ENCODE data around the gene PLXNA2.

The PLXNA2 gene

DNA sequence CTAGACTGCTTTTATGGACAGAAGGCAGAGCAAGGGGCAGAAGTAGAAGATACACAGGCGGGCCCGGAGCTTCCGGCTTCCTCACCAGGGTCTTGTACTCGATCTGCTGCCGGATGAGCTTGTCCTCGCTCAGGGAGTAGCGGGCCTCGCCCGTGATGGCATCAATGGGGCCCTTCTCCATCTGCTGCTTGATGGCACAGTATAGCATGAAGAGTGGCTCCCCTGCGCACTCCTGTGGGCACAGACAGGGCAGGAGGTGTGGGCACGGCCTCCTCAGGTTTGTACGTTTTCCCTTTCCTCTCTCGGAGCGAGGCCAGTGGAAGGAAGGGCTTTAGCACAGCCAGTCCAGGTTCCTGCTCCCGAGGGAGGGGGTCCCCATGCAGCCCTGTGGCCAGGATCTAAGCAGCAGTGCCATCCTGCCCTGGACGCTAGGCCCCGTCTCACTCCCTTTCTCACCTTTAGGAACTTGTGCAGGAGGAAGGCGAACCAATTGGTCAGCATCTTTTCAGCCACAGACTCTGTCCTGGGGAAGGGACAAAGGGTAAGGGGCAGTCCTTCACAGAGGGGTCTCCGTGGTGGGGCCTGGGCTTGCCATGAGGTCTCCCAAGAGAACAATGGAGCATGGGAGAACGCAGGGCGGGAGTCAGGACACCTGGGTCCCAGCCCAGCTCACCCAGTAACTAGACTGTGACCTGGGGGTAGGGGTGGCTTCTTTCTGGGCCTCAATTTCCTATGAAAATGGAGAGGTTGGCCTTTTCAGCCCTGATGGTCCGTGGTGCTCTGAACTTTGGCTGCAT lies 204.4 kb downstream of the PLXNA2 start:
- H3K4me3 ChIP-seq (ENCODE audit: low read length), result no peak overlapping the region
- no peak overlapping the region for H3K9ac ChIP-seq (ENCODE audit: low read length)
- H3K36me3 ChIP-seq (ENCODE audit: control insufficient read depth, insufficient read depth, low read length), result peaks cover 12% of the 10 kb centered on the region

DNA sequence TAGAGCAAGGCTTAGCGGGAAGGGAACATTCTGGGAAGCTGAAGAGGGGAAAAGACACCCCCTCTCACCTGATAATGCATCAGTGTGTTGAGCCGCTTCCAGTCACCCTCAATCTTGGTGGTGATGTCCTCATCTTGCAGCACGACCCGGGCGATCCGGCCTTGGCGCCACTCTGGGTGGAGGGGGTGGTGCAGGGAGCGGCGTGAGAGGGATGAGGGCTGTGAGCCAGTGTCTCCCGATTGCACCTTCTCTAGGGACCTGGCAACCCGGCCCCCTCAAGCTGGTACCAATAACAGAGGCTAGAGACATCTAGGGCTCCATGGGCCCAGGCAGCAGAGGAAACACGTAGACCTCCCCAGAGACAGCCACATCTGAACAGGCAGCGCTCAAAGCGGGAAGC lies 205.9 kb downstream of the PLXNA2 start:
- Histone ChIP-seq H3K27ac (ENCODE audit: low read depth, low read length) (no peak overlapping the region), H3K4me1 (ENCODE audit: control insufficient read depth, insufficient read depth, low read length) (no peaks in the 10 kb centered on the region), H3K27me3 (ENCODE audit: control insufficient read depth, insufficient read depth, low read length) (no peaks in the 10 kb centered on the region), H3K36me3 (ENCODE audit: control insufficient read depth, insufficient read depth, low read length) (no peaks in the 10 kb centered on the region), H3K4me3 (ENCODE audit: low read length) (no peak overlapping the region), H3K9ac (ENCODE audit: low read length) (no peak overlapping the region)

More for the DNA sequence above, 204.4 kb downstream of the PLXNA2 start:
- Histone ChIP-seq H3K4me1 (ENCODE audit: control insufficient read depth, insufficient read depth, low read length) (no peaks in the 10 kb centered on the region), H3K27ac (ENCODE audit: low read depth, low read length) (no peak overlapping the region), H3K27me3 (ENCODE audit: control insufficient read depth, insufficient read depth, low read length) (no peaks in the 10 kb centered on the region)

DNA sequence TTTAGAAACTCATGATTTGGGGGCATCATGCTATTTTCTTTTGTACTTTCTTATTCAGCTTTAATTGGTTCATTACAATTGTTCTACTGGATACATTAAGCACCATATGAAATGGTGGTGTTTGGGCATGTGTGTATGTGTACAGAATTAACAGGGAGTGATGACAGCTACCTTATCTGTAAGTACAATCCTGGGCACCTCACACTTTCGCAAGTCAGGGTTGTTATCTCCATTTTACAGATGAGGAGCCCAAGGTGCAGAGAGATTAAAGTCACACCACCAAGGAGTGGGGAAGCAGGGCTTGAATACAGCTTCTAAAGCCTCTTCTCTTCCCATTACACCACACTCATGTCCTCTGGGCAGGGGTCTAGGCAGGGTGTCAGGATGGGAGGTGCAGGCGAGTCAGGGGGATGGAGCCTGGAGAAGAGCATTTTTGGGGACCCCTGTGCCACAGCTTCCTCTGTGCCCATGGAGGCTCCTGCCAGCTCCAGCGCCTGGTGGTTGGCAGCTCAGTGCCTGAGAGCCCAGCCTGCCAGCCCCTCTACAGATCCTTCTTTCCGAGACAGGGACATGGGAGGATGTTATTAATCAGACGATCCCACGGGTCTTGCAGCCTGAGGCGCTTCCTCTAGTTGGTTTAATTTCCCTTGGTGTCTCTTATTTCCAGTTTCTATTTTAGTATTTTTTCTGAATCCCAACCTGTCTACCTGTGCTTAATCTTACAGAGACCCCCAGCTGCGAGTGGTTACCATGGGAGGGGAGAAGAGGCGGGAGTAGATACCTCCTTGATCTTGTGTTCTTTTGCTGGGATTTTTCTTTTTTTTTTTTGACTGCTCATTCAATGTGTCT lies 207.0 kb downstream of the PLXNA2 start:
- Histone ChIP-seq H3K36me3 (ENCODE audit: control insufficient read depth, insufficient read depth, low read length) (no peaks in the 10 kb centered on the region), H3K4me3 (ENCODE audit: low read length) (no peak overlapping the region), H3K27ac (ENCODE audit: low read depth, low read length) (no peak overlapping the region), H3K27me3 (ENCODE audit: control insufficient read depth, insufficient read depth, low read length) (no peaks in the 10 kb centered on the region), H3K9ac (ENCODE audit: low read length) (no peak overlapping the region), H3K4me1 (ENCODE audit: control insufficient read depth, insufficient read depth, low read length) (no peaks in the 10 kb centered on the region)

DNA sequence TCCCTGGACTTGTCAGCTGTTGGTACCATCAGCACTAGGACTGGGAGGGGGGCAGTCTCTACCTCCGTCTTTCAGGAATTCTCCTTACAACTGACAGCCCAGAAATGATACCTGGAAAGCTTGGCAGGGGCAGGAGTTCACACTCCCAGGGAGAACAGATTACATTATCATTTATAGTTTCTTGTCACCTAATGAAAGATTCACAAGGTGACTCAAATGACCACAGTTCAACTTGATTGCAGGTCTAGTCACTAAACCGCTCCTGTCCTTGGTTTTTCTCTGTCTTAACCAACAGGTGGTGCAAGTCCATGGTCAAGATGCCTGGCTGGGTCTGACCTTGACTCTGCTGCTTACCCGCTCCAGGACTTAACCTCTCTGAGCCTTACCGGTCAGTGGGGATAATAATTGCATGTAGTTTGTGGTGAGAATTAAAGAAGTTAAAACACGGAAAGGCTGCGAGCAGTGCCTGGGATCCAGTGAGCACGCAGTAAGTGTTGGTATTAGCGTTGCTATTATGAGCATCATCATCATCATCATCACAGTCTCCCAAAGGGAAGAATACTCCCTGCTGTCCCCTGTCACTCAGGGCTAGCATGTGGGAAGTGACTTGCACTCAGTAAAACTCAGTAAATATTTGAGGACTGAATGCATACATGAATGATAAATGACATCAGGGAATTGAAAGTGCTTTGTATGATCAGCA lies 207.9 kb downstream of the PLXNA2 start:
- H3K4me1 ChIP-seq (ENCODE audit: control insufficient read depth, insufficient read depth, low read length), result peaks cover 2% of the 10 kb centered on the region
- H3K4me3 ChIP-seq (ENCODE audit: low read length), result no peak overlapping the region
- no peak overlapping the region for H3K9ac ChIP-seq (ENCODE audit: low read length)
- H3K36me3 ChIP-seq (ENCODE audit: control insufficient read depth, insufficient read depth, low read length), result no peaks in the 10 kb centered on the region
- H3K27me3 ChIP-seq (ENCODE audit: control insufficient read depth, insufficient read depth, low read length), result no peaks in the 10 kb centered on the region
- H3K27ac ChIP-seq (ENCODE audit: low read depth, low read length), result no peak overlapping the region

DNA sequence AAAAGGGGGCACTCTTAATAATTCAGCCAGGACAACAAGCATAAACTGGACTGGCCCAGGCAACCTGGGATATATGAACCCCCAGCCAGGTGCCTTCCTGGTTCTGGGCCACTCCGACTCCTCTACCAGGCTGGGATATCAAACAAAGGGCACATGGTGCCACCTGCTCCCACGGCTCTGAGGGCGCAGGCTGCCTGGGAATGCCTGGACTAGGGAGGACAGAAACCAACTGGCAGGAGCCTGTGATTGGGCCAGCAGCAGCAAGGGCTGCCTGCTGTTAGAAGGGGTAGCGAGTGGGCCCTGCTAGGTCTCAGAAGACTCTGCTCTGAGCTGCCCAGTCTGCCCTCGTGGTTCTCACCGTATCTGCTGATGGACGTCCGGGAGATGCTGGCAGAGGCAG lies 210.0 kb downstream of the PLXNA2 start:
- H3K4me1 ChIP-seq (ENCODE audit: control insufficient read depth, insufficient read depth, low read length), result peaks cover 20% of the 10 kb centered on the region
- no peak overlapping the region for H3K9ac ChIP-seq (ENCODE audit: low read length)
- H3K4me3 ChIP-seq (ENCODE audit: low read length), result no peak overlapping the region
- no peaks in the 10 kb centered on the region for H3K27me3 ChIP-seq (ENCODE audit: control insufficient read depth, insufficient read depth, low read length)
- no peak overlapping the region for H3K27ac ChIP-seq (ENCODE audit: low read depth, low read length)
- no peaks in the 10 kb centered on the region for H3K36me3 ChIP-seq (ENCODE audit: control insufficient read depth, insufficient read depth, low read length)

DNA sequence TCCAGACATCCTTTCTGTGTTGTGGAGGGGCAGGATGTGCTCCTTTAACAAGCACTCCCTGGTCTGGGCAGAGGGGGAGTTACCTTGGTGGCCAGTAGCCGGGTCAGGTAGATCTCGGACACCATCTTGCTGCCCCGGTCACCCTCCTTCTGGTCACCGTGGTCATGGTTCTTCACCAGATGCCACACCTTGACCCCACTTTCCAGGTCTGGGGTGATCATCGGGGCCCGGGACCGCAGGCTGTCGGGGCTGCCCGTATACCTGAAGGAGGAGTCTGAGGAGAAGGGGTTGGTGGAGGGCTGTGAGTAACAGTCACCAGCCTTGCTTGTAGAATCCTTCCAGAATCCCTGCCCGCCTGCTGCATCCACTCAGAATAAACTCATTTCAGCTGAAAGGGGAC lies 210.9 kb downstream of the PLXNA2 start:
- no peaks in the 10 kb centered on the region for H3K27me3 ChIP-seq (ENCODE audit: control insufficient read depth, insufficient read depth, low read length)
- no peak overlapping the region for H3K9ac ChIP-seq (ENCODE audit: low read length)
- no peaks in the 10 kb centered on the region for H3K36me3 ChIP-seq (ENCODE audit: control insufficient read depth, insufficient read depth, low read length)
- H3K4me1 ChIP-seq (ENCODE audit: control insufficient read depth, insufficient read depth, low read length), result peaks cover 22% of the 10 kb centered on the region
- H3K4me3 ChIP-seq (ENCODE audit: low read length), result no peak overlapping the region
- no peak overlapping the region for H3K27ac ChIP-seq (ENCODE audit: low read depth, low read length)

DNA sequence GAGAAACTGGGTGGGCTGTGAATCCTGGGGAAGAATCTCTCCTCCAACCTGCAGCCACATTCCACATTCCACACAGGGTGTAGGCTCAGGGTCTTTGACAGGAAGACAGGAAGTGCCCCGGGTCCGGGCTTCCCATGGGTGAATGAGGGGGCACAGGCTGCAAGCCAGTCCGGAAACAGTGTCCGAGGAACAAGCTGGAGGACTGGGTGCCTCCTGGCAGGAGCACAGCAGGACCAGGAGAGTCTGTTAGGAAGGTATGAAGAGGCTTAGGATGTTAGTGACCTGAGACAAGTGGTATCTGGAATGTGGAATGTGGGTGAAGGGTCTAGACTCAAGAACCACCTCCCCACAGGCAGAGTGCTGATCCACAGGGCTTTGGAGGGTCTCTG lies 212.3 kb downstream of the PLXNA2 start:
- Histone ChIP-seq H3K27ac (ENCODE audit: low read depth, low read length) (no peak overlapping the region), H3K4me3 (ENCODE audit: low read length) (no peak overlapping the region), H3K27me3 (ENCODE audit: control insufficient read depth, insufficient read depth, low read length) (no peaks in the 10 kb centered on the region), H3K36me3 (ENCODE audit: control insufficient read depth, insufficient read depth, low read length) (peaks cover 3% of the 10 kb centered on the region), H3K9ac (ENCODE audit: low read length) (no peak overlapping the region), H3K4me1 (ENCODE audit: control insufficient read depth, insufficient read depth, low read length) (peaks cover 22% of the 10 kb centered on the region)

DNA sequence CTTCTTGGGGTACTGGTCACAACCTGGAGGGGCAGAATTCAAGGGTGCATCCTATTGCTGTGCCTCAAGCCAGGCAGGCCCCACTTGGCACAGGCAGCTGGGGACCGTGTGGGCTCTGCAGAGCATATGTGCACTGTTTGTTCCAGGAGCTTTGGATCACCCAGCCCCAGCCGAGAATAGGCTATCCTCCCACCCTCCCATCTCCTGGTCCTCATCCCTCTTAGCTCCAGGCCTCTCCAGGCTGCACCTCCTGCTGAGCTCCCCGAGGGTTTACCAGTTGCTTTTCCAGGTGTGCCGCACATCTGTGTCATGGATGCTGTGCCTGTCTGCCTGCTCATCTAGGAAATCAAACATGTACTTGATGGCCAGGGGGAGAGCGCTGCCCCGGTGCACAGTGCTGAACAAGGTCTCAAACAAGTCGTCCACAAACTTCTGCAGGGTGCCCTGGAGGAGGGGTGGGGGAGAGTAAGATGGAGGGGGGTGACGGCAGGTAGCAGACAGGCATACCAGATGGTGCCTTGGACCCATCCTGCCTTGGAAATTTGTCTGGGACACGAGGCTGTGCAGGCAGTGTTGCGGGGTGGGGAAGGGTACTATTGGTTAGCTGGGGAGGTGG lies 212.8 kb downstream of the PLXNA2 start:
- no peak overlapping the region for H3K4me3 ChIP-seq (ENCODE audit: low read length)
- no peaks in the 10 kb centered on the region for H3K27me3 ChIP-seq (ENCODE audit: control insufficient read depth, insufficient read depth, low read length)
- no peak overlapping the region for H3K27ac ChIP-seq (ENCODE audit: low read depth, low read length)
- H3K36me3 ChIP-seq (ENCODE audit: control insufficient read depth, insufficient read depth, low read length), result peaks cover 6% of the 10 kb centered on the region
- H3K4me1 ChIP-seq (ENCODE audit: control insufficient read depth, insufficient read depth, low read length), result peaks cover 22% of the 10 kb centered on the region
- H3K9ac ChIP-seq (ENCODE audit: low read length), result no peak overlapping the region

DNA sequence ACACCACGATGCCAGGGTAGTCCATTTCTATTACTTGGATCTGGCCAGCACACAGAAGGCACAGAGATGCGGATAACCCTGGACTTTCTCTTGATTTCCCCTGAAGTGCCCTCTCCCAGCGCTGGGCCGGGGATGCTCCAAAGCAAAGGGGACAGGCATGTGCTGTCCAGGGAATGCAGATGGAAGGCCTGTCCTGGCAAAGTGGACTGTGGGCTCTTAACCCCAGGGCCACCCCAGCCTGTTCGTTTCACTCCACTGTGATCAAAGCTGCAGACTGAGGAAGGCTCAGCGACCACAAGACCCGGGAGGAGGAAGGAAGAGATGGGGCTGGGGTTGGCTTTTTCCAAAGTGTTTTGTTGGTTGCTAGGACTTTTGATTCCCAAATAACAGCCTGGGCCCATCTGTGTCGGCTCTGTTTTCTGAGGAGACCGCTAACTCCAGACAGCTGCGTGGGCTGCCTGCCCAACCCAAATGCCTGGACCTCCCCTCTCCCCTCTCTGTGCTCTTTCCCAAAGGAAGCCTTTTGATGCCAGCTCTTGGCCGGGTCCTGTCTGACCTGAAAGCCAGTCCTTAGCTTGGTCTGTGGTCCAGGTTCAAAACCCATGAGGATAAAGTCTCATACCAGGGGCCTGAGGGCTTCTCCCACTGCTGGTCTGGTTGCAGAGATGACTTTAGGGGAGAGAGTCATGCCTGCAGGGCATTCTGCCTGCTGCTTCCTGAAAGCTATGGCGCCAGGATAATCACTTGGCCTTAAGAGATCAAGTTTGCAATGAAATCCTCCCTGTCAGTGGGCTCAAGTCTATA lies 213.7 kb downstream of the PLXNA2 start:
- peak overlapping the region; percentile 75 for H3K27ac ChIP-seq (ENCODE audit: low read depth, low read length)

DNA sequence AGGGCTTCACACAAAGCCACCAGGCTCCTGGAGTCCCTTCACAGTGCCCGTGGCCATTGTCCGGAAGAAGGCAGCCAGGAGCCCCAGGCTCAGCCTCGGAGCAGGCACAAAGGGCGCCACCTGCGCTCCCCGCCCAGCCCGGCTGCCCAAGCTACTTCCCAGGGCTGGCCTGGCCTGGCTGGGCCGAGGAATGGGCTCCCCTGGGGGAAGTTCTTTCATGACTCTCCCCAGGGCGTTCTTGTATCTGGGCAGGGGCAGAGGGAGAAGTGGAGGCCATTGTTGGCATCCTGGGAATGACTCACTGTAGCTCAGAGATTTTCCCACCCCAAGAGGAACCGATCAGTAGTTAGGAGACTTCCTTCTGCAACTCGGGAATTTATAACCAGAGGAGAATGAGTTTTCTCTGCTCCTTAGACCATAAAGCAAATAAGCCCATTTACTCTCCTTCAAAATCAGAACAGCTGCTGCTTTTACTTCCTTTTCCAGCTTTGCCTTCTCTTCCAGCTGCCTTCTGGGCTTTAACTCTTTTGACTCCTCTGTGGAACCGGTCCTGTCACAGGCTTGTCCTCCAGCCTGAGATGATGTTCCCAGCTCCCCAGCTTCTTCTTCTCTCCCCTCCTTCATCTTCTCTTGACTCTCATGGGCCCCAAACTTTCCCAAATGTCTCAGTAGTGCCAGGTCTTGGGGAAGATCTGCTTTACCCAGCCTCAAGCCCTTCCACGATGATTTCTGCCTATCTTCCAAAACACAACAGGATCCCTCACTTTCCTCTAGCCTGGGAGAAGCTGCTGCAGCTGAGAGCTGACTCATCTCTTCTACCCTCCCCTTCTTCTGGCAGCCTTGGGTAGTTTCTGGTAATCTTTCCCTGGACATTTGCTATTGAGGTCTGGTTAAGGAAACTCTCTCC lies 214.6 kb downstream of the PLXNA2 start:
- Histone ChIP-seq H3K27ac (ENCODE audit: low read depth, low read length) (peak overlapping the region; percentile 75), H3K27me3 (ENCODE audit: control insufficient read depth, insufficient read depth, low read length) (no peaks in the 10 kb centered on the region), H3K36me3 (ENCODE audit: control insufficient read depth, insufficient read depth, low read length) (peaks cover 6% of the 10 kb centered on the region), H3K4me1 (ENCODE audit: control insufficient read depth, insufficient read depth, low read length) (peaks cover 24% of the 10 kb centered on the region), H3K9ac (ENCODE audit: low read length) (no peak overlapping the region), H3K4me3 (ENCODE audit: low read length) (peak overlapping the region; percentile 33)

More for the DNA sequence above, 213.7 kb downstream of the PLXNA2 start:
- no peaks in the 10 kb centered on the region for H3K27me3 ChIP-seq (ENCODE audit: control insufficient read depth, insufficient read depth, low read length)
- H3K4me3 ChIP-seq (ENCODE audit: low read length), result peak overlapping the region; percentile 33
- H3K4me1 ChIP-seq (ENCODE audit: control insufficient read depth, insufficient read depth, low read length), result peaks cover 22% of the 10 kb centered on the region
- H3K36me3 ChIP-seq (ENCODE audit: control insufficient read depth, insufficient read depth, low read length), result peaks cover 6% of the 10 kb centered on the region
- no peak overlapping the region for H3K9ac ChIP-seq (ENCODE audit: low read length)

DNA sequence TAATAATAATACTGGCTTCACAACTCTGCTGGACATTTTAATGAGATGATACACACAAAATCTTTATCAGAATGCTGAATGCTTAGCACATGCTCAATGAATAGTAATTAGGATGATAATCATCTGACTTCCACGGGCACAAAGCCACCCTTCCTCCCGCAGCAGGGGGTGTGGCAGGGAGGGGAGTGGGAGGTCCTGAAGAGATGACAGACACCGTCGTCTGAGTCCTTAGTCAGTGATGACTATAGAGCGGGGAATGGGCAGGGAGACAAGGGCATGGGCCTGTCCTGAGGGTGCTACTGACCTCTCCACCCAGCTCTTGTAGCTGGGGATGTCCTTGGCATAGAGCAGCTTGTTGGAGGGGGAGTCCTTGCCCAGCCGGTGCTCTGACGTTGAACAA lies 215.7 kb downstream of the PLXNA2 start:
- Histone ChIP-seq H3K9ac (ENCODE audit: low read length) (no peak overlapping the region), H3K4me3 (ENCODE audit: low read length) (no peak overlapping the region), H3K27ac (ENCODE audit: low read depth, low read length) (peak overlapping the region; percentile 75), H3K36me3 (ENCODE audit: control insufficient read depth, insufficient read depth, low read length) (peaks cover 6% of the 10 kb centered on the region), H3K4me1 (ENCODE audit: control insufficient read depth, insufficient read depth, low read length) (peaks cover 24% of the 10 kb centered on the region), H3K27me3 (ENCODE audit: control insufficient read depth, insufficient read depth, low read length) (no peaks in the 10 kb centered on the region)

Data from rectal smooth muscle tissue (tissue), 1 donor.